Colonic mucosa (tissue), 4 donors: Measurements from ENCODE around the gene SELENON. TPM values are rescaled to one million over a fixed set of nuclear protein-coding genes. Genes with fewer than 3 reads are reported as not detected.
A peak's percentile ranks its signal among the peaks of the same experiment; 100 is the strongest.

Experiments
- DNase-seq: peaks from one replicate; pipeline ENCODE4 v3.0.0-alpha.2; 2020
- H3K27ac ChIP-seq: fragments of 200-600 bp; one replicate; pipeline ENCODE4 v1.8.0; 2021
- H3K27me3 ChIP-seq: fragments of 200-600 bp; one replicate; pipeline ENCODE4 v1.8.0; 2021
- H3K36me3 ChIP-seq: fragments of 200-600 bp; one replicate; pipeline ENCODE4 v1.8.0; 2021
- H3K4me1 ChIP-seq: fragments of 200-600 bp; one replicate; pipeline ENCODE4 v1.8.0; 2021; ENCODE audit warnings: mild to moderate bottlenecking
- H3K4me3 ChIP-seq: fragments of 200-600 bp; one replicate; pipeline ENCODE4 v1.8.0; 2021
- H3K9ac ChIP-seq, 2 donors: one replicate each; pipeline ENCODE4 v1.7.0; 2013; ENCODE audit warnings: control low read depth in 2 of 2, low read depth in 2 of 2, low read length in 2 of 2
- H3K9me3 ChIP-seq: fragments of 200-600 bp; one replicate; pipeline ENCODE4 v1.8.0; 2021
- intact Hi-C: fragments of 100-400 bp; cut with DNase I; formaldehyde crosslinking; loops from one replicate; pipeline ENCODE4 v1.14.1; 2022
- total RNA-seq, 2 donors: library from RNA; stranded (reverse); fragmentation: NEBNext Ultra II Directional in 1 of 2; extraction: Animal tissue kit (Norgen Biotek cat#: 25700) in 1 of 2; gene quantifications; one replicate each; pipeline ENCODE4 v1.2.1, GENCODE V29; 2021
- TF ChIP-seq, protein P1 (sequence below): fragments of 200-600 bp; IDR thresholded peaks from one replicate; pipeline ENCODE4 v1.8.0; 2022; ENCODE audit warnings: antibody characterized with exemption, mild to moderate bottlenecking
- donor health status: healthy.
- donor health status: DM: no; HTN: no; CAD: no.
- donor health status: DM: no; HTN: no; CAD: no.

Gene SELENON
- total RNA-seq, 2 donors from 2014 or later, result 39.6 to 43.3 TPM

DNA sequence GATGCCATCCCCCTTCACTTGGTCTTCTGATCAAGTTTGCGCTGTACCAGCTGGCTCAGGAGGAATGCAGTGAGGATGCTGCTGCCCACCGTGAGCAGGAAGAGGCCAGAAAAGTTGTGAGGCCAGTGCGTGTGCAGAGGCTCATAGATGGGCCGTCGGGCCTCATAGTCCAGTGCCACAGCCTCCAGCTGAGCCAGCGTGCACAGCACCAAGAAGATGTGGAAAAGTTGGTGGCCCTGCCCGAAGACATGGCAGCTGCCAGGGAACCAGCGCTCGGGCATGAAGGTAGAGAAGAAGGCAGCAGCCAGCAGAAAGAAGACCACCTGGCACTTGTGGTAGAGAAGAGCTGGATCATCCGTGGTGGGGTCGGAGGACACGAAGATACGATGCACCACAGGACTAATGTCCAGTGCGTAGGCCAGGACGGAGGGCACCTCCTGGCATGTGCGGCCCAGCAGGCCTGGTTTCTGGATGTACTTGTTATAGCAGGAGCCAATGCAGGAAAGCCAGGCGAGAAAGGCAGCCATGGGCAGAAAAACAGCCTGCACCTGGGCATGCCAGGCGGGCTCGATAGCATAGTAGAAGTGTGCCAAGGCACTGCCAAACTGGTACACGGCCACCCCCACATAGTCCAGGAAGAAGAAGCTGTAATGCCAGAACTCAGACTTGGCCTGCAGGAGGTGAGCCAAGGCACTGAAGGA is 62.9 kb downstream of the SELENON start:
- intact Hi-C loops, result no loop called here
- no peaks in the 10 kb centered on the region for H3K9me3 ChIP-seq
- no peak overlapping the region for H3K27ac ChIP-seq
- H3K36me3 ChIP-seq, result no peaks in the 10 kb centered on the region
- H3K4me3 ChIP-seq, result no peak overlapping the region
- H3K9ac ChIP-seq, result no peak overlapping the region
- H3K4me1 ChIP-seq, result peaks cover 9% of the 10 kb centered on the region
- DNase-seq, result no peak
- H3K27me3 ChIP-seq, result no peaks in the 10 kb centered on the region
- TF ChIP-seq, protein P1, sequence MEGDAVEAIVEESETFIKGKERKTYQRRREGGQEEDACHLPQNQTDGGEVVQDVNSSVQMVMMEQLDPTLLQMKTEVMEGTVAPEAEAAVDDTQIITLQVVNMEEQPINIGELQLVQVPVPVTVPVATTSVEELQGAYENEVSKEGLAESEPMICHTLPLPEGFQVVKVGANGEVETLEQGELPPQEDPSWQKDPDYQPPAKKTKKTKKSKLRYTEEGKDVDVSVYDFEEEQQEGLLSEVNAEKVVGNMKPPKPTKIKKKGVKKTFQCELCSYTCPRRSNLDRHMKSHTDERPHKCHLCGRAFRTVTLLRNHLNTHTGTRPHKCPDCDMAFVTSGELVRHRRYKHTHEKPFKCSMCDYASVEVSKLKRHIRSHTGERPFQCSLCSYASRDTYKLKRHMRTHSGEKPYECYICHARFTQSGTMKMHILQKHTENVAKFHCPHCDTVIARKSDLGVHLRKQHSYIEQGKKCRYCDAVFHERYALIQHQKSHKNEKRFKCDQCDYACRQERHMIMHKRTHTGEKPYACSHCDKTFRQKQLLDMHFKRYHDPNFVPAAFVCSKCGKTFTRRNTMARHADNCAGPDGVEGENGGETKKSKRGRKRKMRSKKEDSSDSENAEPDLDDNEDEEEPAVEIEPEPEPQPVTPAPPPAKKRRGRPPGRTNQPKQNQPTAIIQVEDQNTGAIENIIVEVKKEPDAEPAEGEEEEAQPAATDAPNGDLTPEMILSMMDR, result no peak

GRCh38 chr1:25863486-25864262 is 63.7 kb downstream of the SELENON start:
- DNase-seq, result no peak
- peaks cover 5% of the 10 kb centered on the region for H3K4me1 ChIP-seq

DNA sequence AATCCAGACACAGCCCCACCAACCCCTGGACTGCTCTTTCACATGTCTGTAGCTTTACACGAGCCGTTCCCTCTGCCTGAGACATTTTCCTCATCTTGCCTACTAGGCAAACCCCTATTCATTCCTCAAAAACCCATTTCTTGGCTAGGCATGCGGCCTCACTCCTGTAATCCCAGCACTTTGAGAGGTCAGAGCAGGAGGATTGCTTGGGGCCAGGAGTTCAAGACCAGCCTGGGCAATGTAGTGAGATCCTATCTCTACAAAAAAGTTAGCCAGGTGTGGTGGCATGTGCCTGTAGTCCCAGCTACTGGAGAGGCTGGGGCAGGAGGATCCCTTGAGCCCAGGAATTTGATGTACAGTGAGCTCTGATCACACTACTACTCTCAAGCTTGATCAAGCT is 64.4 kb downstream of the SELENON start:
- no peaks in the 10 kb centered on the region for H3K27me3 ChIP-seq
- no peaks in the 10 kb centered on the region for H3K9me3 ChIP-seq
- no peak overlapping the region for H3K4me3 ChIP-seq
- no peaks in the 10 kb centered on the region for H3K4me1 ChIP-seq
- no peak overlapping the region for H3K27ac ChIP-seq
- no peaks in the 10 kb centered on the region for H3K36me3 ChIP-seq
- intact Hi-C loops, result no loop called here
- TF ChIP-seq, protein P1, result no peak
- no peak for DNase-seq
- H3K9ac ChIP-seq, result no peak overlapping the region

More at GRCh38 chr1:25863486-25864262, 63.7 kb downstream of the SELENON start:
- Histone ChIP-seq H3K27ac (no peak overlapping the region), H3K9me3 (no peaks in the 10 kb centered on the region), H3K27me3 (no peaks in the 10 kb centered on the region), H3K9ac (no peak overlapping the region), H3K36me3 (no peaks in the 10 kb centered on the region), H3K4me3 (no peak overlapping the region)
- TF ChIP-seq, protein P1, result no peak
- intact Hi-C loops, result no loop called here

GRCh38 chr1:25866288-25866687 is 66.3 kb downstream of the SELENON start:
- Histone ChIP-seq H3K4me1 (no peaks in the 10 kb centered on the region), H3K9me3 (no peaks in the 10 kb centered on the region), H3K27me3 (no peaks in the 10 kb centered on the region), H3K36me3 (no peaks in the 10 kb centered on the region), H3K4me3 (no peak overlapping the region), H3K27ac (no peak overlapping the region), H3K9ac (no peak overlapping the region)
- DNase-seq, result no peak
- TF ChIP-seq, protein P1, result no peak
- intact Hi-C loops, result no loop called here

DNA sequence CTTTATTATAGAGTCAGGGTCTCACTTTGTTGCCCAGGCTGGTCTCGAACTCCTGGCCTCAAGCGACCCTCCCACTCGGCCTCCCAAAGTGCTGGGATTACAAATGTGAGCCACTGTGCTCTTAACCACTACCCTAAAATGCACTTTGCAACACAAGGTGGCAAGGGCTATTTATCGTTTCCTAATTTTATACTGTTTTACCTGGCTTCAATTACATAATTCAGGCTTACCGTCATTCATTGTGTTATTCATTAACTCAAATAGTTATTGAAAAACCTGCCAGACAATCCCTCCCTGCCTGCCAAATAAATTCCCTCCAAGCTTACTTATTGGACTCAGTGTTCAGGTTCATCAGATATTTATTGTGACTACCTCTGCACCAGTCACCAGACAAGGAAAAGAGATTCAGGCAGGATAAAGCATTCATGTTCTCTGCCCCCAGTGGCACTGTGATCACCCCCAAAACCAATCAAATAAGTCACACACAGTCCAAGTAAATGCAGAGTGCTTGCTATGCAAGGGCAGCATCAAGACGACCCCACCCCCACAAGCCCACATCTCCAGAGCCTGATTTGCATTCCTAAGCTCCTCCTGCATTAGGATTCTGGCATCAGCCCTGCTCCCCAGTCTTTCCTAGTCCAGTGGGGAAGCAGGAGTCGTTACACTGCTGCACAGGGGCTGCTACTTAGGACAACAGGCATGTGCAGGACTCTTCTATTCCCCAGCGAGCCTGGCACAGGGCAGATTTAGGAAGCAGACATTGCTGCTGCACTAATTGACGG is 67.4 kb downstream of the SELENON start:
- Histone ChIP-seq H3K9ac (peak overlapping the region in 1 of 2 donors; percentile 36), H3K36me3 (no peaks in the 10 kb centered on the region), H3K4me3 (no peak overlapping the region), H3K27ac (no peak overlapping the region), H3K9me3 (no peaks in the 10 kb centered on the region), H3K27me3 (no peaks in the 10 kb centered on the region), H3K4me1 (no peaks in the 10 kb centered on the region)
- TF ChIP-seq, protein P1, result no peak
- intact Hi-C loops, result no loop called here
- DNase-seq, result no peak

Other genes with a start within 250 kb of the SELENON start
- gene MAN1C1, start 183.4 kb upstream of the SELENON start, total RNA-seq, result 1 to 10 TPM; 2.7 to 4.3 TPM
- 10 to 100 TPM; 36.3 to 48.6 TPM for gene MTFR1L, start 19.8 kb downstream of the SELENON start, total RNA-seq
- gene AUNIP, start 59.3 kb downstream of the SELENON start, total RNA-seq, result 1 to 10 TPM; 1.2 to 4.8 TPM
- gene PAQR7, start 75.5 kb downstream of the SELENON start, total RNA-seq, result 1 to 10 TPM; 2.5 to 3.4 TPM
- 100 to 1,000 TPM in 1 of 2 donors, 10 to 100 TPM in 1; 79.1 to 149 TPM for gene STMN1, start 106.2 kb downstream of the SELENON start, total RNA-seq
- gene PAFAH2, start 197.9 kb downstream of the SELENON start, total RNA-seq, result 10 to 100 TPM; 34.8 to 40.8 TPM
- under 1 TPM; 0.05 to 0.29 TPM for gene EXTL1, start 221.6 kb downstream of the SELENON start, total RNA-seq
- under 1 TPM; 0.27 to 0.42 TPM for gene SLC30A2, start 245.9 kb downstream of the SELENON start, total RNA-seq